Hepatocyte (in vitro differentiated cells): ENCODE results near the gene CYB5R2. TPM values are rescaled to one million over a fixed set of nuclear protein-coding genes. Genes with fewer than 3 reads are reported as not detected.

Experiments used
- DNase-seq: peaks from one replicate; pipeline ENCODE4 v3.0.0-alpha.2; 2016; ENCODE audit warnings: low spot score
- H2AFZ ChIP-seq: fragments of 200-600 bp; sonication (generic); 2 replicates; pipeline ENCODE4 v1.6.0; 2016; ENCODE audit warnings: antibody characterized with exemption, mild to moderate bottlenecking
- H3K27ac ChIP-seq: fragments of 200-600 bp; sonication (generic); 2 replicates; pipeline ENCODE4 v1.5.1; 2016; ENCODE audit warnings: mild to moderate bottlenecking
- H3K27me3 ChIP-seq: fragments of 200-600 bp; sonication (generic); 2 replicates; pipeline ENCODE4 v1.6.1; 2016
- H3K36me3 ChIP-seq: fragments of 200-600 bp; sonication (generic); replicated peaks from 2 replicates; pipeline ENCODE4 v1.5.1; 2016; ENCODE audit warnings: low read depth; ENCODE audit not compliant: insufficient read depth
- H3K4me1 ChIP-seq: fragments of 200-600 bp; sonication (generic); 2 replicates; pipeline ENCODE4 v1.5.1; 2016; ENCODE audit warnings: mild to moderate bottlenecking, moderate library complexity; ENCODE audit not compliant: insufficient read depth
- H3K4me2 ChIP-seq: fragments of 200-600 bp; sonication (generic); 2 replicates; pipeline ENCODE4 v1.6.0; 2016
- H3K4me3 ChIP-seq: fragments of 200-600 bp; sonication (generic); 2 replicates; pipeline ENCODE4 v1.5.1; 2016; ENCODE audit warnings: mild to moderate bottlenecking
- H3K79me2 ChIP-seq: fragments of 200-600 bp; sonication (generic); 2 replicates; pipeline ENCODE4 v1.6.0; 2017; ENCODE audit warnings: mild to moderate bottlenecking
- H3K9me2 ChIP-seq: fragments of 200-600 bp; sonication (generic); replicated peaks from 2 replicates; pipeline ENCODE4 v1.6.0; 2017; ENCODE audit warnings: mild to moderate bottlenecking; ENCODE audit not compliant: insufficient read depth
- H3K9me3 ChIP-seq: fragments of 200-600 bp; sonication (generic); 2 replicates; pipeline ENCODE4 v1.5.1; 2016; ENCODE audit warnings: low read depth, mild to moderate bottlenecking
- H4K20me1 ChIP-seq: fragments of 200-600 bp; sonication (generic); 2 replicates; pipeline ENCODE4 v1.6.0; 2016; ENCODE audit warnings: mild to moderate bottlenecking; ENCODE audit not compliant: insufficient read depth, poor library complexity, severe bottlenecking
- CTCF ChIP-seq: fragments of 200-600 bp; sonication (generic); IDR thresholded peaks from 2 replicates; pipeline ENCODE4 v1.5.1; 2016; ENCODE audit warnings: antibody characterized with exemption, mild to moderate bottlenecking; ENCODE audit not compliant: poor library complexity
- EZH2 ChIP-seq: fragments of 200-600 bp; sonication (generic); IDR thresholded peaks from 2 replicates; pipeline ENCODE4 v1.6.1; 2016; ENCODE audit warnings: antibody characterized with exemption, mild to moderate bottlenecking, borderline replicate concordance
- EZH2phosphoT487 ChIP-seq: fragments of 200-600 bp; sonication (generic); IDR thresholded peaks from one replicate; pipeline ENCODE4 v1.6.1; 2018; ENCODE audit warnings: antibody characterized with exemption, mild to moderate bottlenecking, low read depth, moderate library complexity; ENCODE audit not compliant: unreplicated experiment, severe bottlenecking
- WGBS: methylation state at CpG from one replicate; pipeline ENCODE4 v1.1.6; 2016; ENCODE audit warnings: low lambda C conversion rate; ENCODE audit errors: missing lambda C conversion rate; 5-methylcytosine and 5-hydroxymethylcytosine counted together
- polyA plus RNA-seq: library from polyadenylated mRNA; unstranded; fragments of >200 nt; fragmentation: Nextera tagmentation; extraction: Ambion mirVana; gene quantifications from 2 replicates; pipeline ENCODE4 v1.2.1, GENCODE V29; 2016
- total RNA-seq: library from RNA; depleted of rRNA; stranded (reverse); fragments of >200 nt; gene quantifications from 2 replicates; pipeline ENCODE4 v1.2.3, GENCODE V29; 2014

The CYB5R2 gene
- total and polyA plus RNA-seq, 2 experiments from 2014 or later: 19.9 to 38.5 TPM

DNA sequence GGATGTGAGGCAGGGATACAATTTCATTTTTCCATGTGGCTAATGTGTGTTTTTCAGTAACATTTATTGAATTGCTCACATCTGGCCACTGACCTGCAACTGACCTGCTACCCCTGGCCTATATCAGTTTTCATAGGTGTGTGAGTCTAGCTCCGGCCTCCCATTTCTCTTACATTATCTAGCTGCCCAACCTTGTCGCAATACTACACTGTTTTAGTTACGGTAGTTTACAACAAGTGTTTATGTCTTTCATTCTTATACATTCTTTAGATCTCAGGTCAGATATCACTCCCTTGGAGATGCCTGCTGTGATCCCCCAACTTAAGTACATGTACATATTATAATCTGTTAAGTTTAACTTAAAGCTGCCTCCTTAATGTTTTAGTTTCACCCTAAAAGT is 2.3 kb upstream of the CYB5R2 start:
- TF ChIP-seq EZH2 (no peak), CTCF (no peak), EZH2phosphoT487 (no peak)
- Histone ChIP-seq H3K4me1 (peaks cover 33% of the 10 kb centered on the region), H3K36me3 (no peaks in the 10 kb centered on the region), H3K27ac (no peak overlapping the region), H3K79me2 (peaks cover 4% of the 10 kb centered on the region), H3K27me3 (no peaks in the 10 kb centered on the region), H4K20me1 (no peaks in the 10 kb centered on the region), H3K9me2 (no peaks in the 10 kb centered on the region), H3K9me3 (no peaks in the 10 kb centered on the region), H3K4me2 (no peak overlapping the region), H2AFZ (no peak overlapping the region), H3K4me3 (no peak overlapping the region)
- 51% methylated on average over 3 of the region's 3 CpGs for WGBS
- DNase-seq: no peak

DNA sequence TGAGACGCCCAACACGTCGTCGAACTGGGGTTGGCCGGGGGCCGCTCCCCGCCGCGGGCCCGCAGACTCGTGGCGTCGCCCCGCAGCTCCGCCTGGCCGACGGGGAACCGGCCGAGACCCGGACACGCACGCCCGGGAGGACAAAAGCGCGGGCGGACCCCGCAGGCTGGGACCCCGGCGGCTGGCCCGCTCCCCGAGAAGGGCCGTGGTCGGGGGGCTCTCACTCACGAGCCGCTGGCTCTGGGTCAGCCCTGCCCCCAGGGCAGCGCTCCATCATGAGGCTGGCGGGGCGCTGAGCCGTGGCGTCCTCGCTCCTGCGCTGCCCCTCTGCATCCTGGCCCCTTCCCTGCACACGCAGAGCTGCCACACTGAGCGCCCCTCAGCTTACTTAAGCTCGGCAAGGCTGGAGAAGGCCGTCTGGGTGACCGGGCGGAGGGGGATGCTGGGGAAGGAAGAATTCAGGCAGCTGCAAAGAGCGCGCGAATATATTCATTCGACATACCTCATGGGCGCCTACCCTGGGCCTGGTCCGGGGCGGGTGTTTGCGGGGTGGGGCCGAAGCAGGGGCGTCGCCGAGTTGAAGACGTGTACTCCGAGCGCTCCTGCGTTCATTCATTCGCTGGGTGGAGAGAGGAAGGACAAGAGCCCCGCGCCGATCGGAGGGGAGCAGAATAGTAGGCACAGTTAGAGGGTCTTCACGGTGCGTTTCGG is 579 bp upstream of the CYB5R2 start:
- H3K36me3 ChIP-seq: no peaks in the 10 kb centered on the region
- TF ChIP-seq EZH2phosphoT487 (no peak), EZH2 (no peak), CTCF (no peak)
- H3K4me3 ChIP-seq: peak overlapping the region; percentile 66
- H2AFZ ChIP-seq: peak overlapping the region; percentile 91
- no peaks in the 10 kb centered on the region for H3K9me3 ChIP-seq
- peak overlapping the region; percentile 77 for H3K27ac ChIP-seq
- DNase-seq: peak; percentile 74
- WGBS: 3% methylated on average over 59 of the region's 72 CpGs
- no peaks in the 10 kb centered on the region for H4K20me1 ChIP-seq
- H3K27me3 ChIP-seq: no peaks in the 10 kb centered on the region
- H3K4me1 ChIP-seq: peaks cover 33% of the 10 kb centered on the region
- peaks cover 4% of the 10 kb centered on the region for H3K79me2 ChIP-seq
- H3K4me2 ChIP-seq: peak overlapping the region; percentile 95
- H3K9me2 ChIP-seq: no peaks in the 10 kb centered on the region

DNA sequence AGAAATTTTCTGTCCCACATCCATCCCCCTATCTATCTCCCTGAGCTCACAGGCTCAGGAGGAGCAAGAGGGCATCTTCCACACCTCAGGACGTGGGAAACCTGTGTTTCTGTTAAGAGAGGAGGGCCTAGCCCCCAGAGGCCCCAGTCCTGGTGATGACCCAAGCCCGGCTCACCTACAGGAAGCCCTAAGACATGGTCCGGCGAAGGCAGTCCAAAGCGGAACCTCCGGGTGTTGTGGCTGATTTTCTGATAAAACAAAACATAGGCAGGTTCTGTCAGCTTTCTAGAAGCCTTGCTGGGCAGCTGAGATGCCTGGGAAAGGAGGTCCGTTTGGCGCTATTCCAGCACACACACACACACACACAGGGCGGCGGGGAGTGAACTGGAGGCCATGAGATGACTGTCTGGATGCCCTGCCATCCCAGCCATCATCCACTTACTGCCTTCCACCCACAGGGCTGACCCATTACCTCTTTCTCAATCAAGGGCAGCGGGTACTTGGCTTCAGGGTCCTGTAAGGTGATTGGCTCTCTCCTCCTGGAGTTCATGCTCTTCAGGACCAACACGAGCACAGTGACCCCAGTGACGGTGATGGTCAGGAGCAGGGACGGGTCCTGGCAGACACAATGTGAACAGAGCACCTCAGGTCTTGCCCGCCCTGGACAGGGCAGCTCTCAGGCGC is 882 bp downstream of the CYB5R2 start:
- Histone ChIP-seq H4K20me1 (no peaks in the 10 kb centered on the region), H3K4me1 (peaks cover 32% of the 10 kb centered on the region), H3K4me2 (peak overlapping the region; percentile 95), H3K4me3 (no peak overlapping the region), H3K9me2 (no peaks in the 10 kb centered on the region), H2AFZ (no peak overlapping the region), H3K9me3 (no peaks in the 10 kb centered on the region), H3K27ac (peak overlapping the region; percentile 77), H3K79me2 (peaks cover 4% of the 10 kb centered on the region), H3K27me3 (no peaks in the 10 kb centered on the region), H3K36me3 (no peaks in the 10 kb centered on the region)
- peak; percentile 25 for DNase-seq
- 88% methylated on average over 16 of the region's 16 CpGs for WGBS
- no peak for TF ChIP-seq EZH2
- no peak for TF ChIP-seq EZH2phosphoT487
- TF ChIP-seq CTCF: no peak
